Neural progenitor cell (in vitro differentiated cells): ENCODE results near the gene PKD1. TPM values are rescaled to one million over a fixed set of nuclear protein-coding genes. Genes with fewer than 3 reads are reported as not detected.

ENCODE experiments used
- DNase-seq: peaks from one replicate; pipeline ENCODE4 v3.0.0-alpha.2; 2016; ENCODE audit warnings: low spot score
- H2AFZ ChIP-seq: fragments of 200-600 bp; sonication (generic); replicated peaks from 2 replicates; pipeline ENCODE4 v1.6.1; 2016; ENCODE audit warnings: antibody characterized with exemption
- H3F3A ChIP-seq: fragments of 200-600 bp; sonication (generic); 2 replicates; pipeline ENCODE4 v1.6.1; 2016; ENCODE audit warnings: antibody characterized with exemption, low read depth
- H3K27ac ChIP-seq: fragments of 200-600 bp; sonication (generic); 2 replicates; pipeline ENCODE4 v1.5.1; 2016; ENCODE audit warnings: mild to moderate bottlenecking
- H3K27me3 ChIP-seq: fragments of 200-600 bp; sonication (generic); 2 replicates; pipeline ENCODE4 v1.6.1; 2016; ENCODE audit warnings: mild to moderate bottlenecking, moderate library complexity
- H3K36me3 ChIP-seq: fragments of 200-600 bp; sonication (generic); 2 replicates; pipeline ENCODE4 v1.5.1; 2016
- H3K4me1 ChIP-seq: fragments of 200-600 bp; sonication (generic); 2 replicates; pipeline ENCODE4 v1.6.1; 2016; ENCODE audit warnings: mixed run types
- H3K4me2 ChIP-seq: fragments of 200-600 bp; sonication (generic); 2 replicates; pipeline ENCODE4 v1.6.1; 2016
- H3K4me3 ChIP-seq: fragments of 200-600 bp; sonication (generic); 2 replicates; pipeline ENCODE4 v1.5.1; 2016
- H3K79me2 ChIP-seq: fragments of 200-600 bp; sonication (generic); 2 replicates; pipeline ENCODE4 v1.6.1; 2016; ENCODE audit warnings: low read depth
- H3K9ac ChIP-seq: fragments of 200-600 bp; sonication (generic); 2 replicates; pipeline ENCODE4 v1.6.1; 2016
- H3K9me3 ChIP-seq: fragments of 200-600 bp; sonication (generic); 2 replicates; pipeline ENCODE4 v1.5.1; 2016; ENCODE audit warnings: low read depth
- H4K20me1 ChIP-seq: fragments of 200-600 bp; sonication (generic); 2 replicates; pipeline ENCODE4 v1.6.1; 2016; ENCODE audit warnings: low read depth
- H3K27ac Mint-ChIP-seq: 3 replicates; pipeline ENCODE4 v1.8.0; 2021; ENCODE audit warnings: mixed read lengths
- H3K27me3 Mint-ChIP-seq: 2 replicates; pipeline ENCODE4 v1.8.0; 2022; ENCODE audit warnings: low read depth, mild to moderate bottlenecking, inconsistent platforms, moderate library complexity, mixed read lengths; ENCODE audit not compliant: insufficient read depth
- H3K36me3 Mint-ChIP-seq: 3 replicates; pipeline ENCODE4 v1.8.0; 2021; ENCODE audit warnings: mixed read lengths
- H3K4me1 Mint-ChIP-seq: 3 replicates; pipeline ENCODE4 v1.8.0; 2021; ENCODE audit warnings: mixed read lengths
- H3K4me3 Mint-ChIP-seq: 3 replicates; pipeline ENCODE4 v1.8.0; 2021; ENCODE audit warnings: mild to moderate bottlenecking, moderate library complexity, mixed read lengths
- H3K9me3 Mint-ChIP-seq: 3 replicates; pipeline ENCODE4 v1.8.0; 2020; ENCODE audit warnings: mixed read lengths
- EZH2 ChIP-seq: fragments of 200-600 bp; sonication (generic); IDR thresholded peaks from 2 replicates; pipeline ENCODE4 v1.6.1; 2017; ENCODE audit warnings: antibody characterized with exemption, mild to moderate bottlenecking, moderate library complexity
- EZH2phosphoT487 ChIP-seq: fragments of 200-600 bp; sonication (generic); IDR thresholded peaks from 2 replicates; pipeline ENCODE4 v1.6.1; 2017; ENCODE audit warnings: antibody characterized with exemption
- total RNA-seq: library from RNA; depleted of rRNA; stranded (reverse); fragments of >200 nt; gene quantifications from 2 replicates; pipeline ENCODE4 v1.2.3, GENCODE V29; 2015; ENCODE audit warnings: low replicate concordance
- TF ChIP-seq, protein P1 (sequence below): fragments of 200-600 bp; sonication (generic); IDR thresholded peaks from 2 replicates; pipeline ENCODE4 v1.5.1; 2017; ENCODE audit warnings: antibody characterized with exemption, mild to moderate bottlenecking

Gene PKD1
- total RNA-seq, 1 donor from 2014 or later: 16.9 TPM

DNA sequence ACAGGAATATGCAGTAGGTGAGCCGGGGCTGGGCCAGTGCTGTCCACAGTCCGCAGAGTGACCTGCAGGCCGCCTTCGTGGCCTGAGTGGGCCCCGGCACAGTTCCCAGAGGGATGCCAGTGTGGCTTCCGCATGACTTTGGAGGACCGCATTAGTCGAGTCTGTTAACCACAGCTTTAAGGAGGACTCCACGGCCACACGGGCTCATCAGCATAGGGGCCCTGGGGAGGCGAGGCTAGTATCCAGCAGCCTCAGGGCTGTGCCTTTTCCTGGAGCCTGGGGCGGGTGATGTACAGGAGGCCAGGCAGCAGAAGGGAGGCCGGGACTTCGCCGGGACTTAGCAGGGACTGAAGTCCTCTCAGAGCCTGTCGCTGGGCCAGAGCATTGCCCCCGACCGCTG is 74.7 kb downstream of the PKD1 start:
- DNase-seq: no peak
- Histone ChIP-seq H2AFZ (no peak overlapping the region), H3K9ac (no peak overlapping the region), H3F3A (peaks cover 11% of the 10 kb centered on the region), H3K36me3 (no peaks in the 10 kb centered on the region), H3K9me3 (no peaks in the 10 kb centered on the region), H3K4me1 (peaks cover 7% of the 10 kb centered on the region), H3K27me3 (no peaks in the 10 kb centered on the region), H3K79me2 (no peaks in the 10 kb centered on the region), H3K4me2 (no peak overlapping the region), H3K4me3 (no peak overlapping the region), H4K20me1 (no peaks in the 10 kb centered on the region), H3K27ac (no peak overlapping the region)
- Mint-ChIP-seq H3K27me3 (peaks cover 2% of the 10 kb centered on the region), H3K9me3 (no peaks in the 10 kb centered on the region), H3K4me3 (no peak overlapping the region), H3K36me3 (peaks cover 3% of the 10 kb centered on the region), H3K27ac (no peak overlapping the region), H3K4me1 (peaks cover 11% of the 10 kb centered on the region)
- TF ChIP-seq EZH2 (no peak), EZH2phosphoT487 (no peak)
- TF ChIP-seq, protein P1, sequence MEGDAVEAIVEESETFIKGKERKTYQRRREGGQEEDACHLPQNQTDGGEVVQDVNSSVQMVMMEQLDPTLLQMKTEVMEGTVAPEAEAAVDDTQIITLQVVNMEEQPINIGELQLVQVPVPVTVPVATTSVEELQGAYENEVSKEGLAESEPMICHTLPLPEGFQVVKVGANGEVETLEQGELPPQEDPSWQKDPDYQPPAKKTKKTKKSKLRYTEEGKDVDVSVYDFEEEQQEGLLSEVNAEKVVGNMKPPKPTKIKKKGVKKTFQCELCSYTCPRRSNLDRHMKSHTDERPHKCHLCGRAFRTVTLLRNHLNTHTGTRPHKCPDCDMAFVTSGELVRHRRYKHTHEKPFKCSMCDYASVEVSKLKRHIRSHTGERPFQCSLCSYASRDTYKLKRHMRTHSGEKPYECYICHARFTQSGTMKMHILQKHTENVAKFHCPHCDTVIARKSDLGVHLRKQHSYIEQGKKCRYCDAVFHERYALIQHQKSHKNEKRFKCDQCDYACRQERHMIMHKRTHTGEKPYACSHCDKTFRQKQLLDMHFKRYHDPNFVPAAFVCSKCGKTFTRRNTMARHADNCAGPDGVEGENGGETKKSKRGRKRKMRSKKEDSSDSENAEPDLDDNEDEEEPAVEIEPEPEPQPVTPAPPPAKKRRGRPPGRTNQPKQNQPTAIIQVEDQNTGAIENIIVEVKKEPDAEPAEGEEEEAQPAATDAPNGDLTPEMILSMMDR: no peak

DNA sequence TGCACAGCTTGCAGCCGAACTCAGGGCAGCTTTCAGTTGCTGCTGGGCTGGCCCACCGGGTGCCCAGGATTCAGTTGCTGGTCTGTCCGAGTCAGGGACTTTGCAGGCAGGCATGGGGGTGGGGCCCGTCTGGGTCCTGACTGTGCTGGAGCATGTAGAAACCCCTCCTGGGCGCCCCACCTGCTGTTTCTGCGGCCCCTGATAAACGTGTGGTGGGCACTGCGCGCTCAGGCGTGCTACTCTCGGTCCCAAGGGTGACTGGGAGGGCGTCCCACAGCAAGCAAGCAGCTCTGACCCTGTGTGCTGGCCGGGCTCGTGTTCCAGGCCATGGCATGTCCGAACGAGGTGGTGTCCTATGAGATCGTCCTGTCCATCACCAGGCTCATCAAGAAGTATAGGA is 75.4 kb downstream of the PKD1 start:
- no peak overlapping the region for H3K27ac ChIP-seq
- no peaks in the 10 kb centered on the region for H3K36me3 Mint-ChIP-seq
- H3K9me3 Mint-ChIP-seq: no peaks in the 10 kb centered on the region
- H3K36me3 ChIP-seq: no peaks in the 10 kb centered on the region
- no peak overlapping the region for H3K4me3 Mint-ChIP-seq
- peaks cover 2% of the 10 kb centered on the region for H3K27me3 Mint-ChIP-seq
- no peak overlapping the region for H2AFZ ChIP-seq
- no peaks in the 10 kb centered on the region for H4K20me1 ChIP-seq
- no peaks in the 10 kb centered on the region for H3K79me2 ChIP-seq
- H3K4me1 Mint-ChIP-seq: peaks cover 11% of the 10 kb centered on the region
- no peak overlapping the region for H3K27ac Mint-ChIP-seq
- no peaks in the 10 kb centered on the region for H3K27me3 ChIP-seq
- peaks cover 11% of the 10 kb centered on the region for H3F3A ChIP-seq
- peaks cover 7% of the 10 kb centered on the region for H3K4me1 ChIP-seq
- H3K9me3 ChIP-seq: no peaks in the 10 kb centered on the region
- H3K9ac ChIP-seq: no peak overlapping the region
- TF ChIP-seq EZH2phosphoT487 (no peak), EZH2 (no peak)
- TF ChIP-seq, protein P1: no peak
- no peak for DNase-seq
- no peak overlapping the region for H3K4me2 ChIP-seq
- no peak overlapping the region for H3K4me3 ChIP-seq

DNA sequence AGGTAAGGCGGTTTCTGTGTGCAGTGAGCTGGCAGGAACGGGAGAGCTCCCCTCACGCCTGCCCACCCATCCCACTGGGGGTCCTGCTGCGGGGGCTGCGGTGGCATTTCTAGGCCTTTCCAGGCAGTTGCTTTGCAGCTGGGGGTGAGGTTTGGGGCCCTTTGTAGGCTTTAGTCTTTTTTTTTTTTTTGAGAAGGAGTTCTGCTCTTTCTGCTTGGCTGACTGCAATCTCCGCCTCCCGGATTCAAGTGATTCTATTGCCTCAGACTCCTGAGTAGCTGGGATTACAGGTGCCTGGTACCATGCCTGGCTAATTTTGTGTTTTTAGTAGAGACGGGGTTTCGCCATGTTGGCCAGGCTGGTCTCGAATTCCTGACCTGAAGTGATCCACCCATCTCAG is 76.8 kb downstream of the PKD1 start:
- DNase-seq: peak; percentile 57
- H2AFZ ChIP-seq: no peak overlapping the region
- H3K4me3 ChIP-seq: no peak overlapping the region
- TF ChIP-seq EZH2phosphoT487 (no peak), EZH2 (no peak)
- TF ChIP-seq, protein P1: no peak
- H3K36me3 Mint-ChIP-seq: no peaks in the 10 kb centered on the region
- H3K27me3 Mint-ChIP-seq: peaks cover 2% of the 10 kb centered on the region
- H3K27me3 ChIP-seq: no peaks in the 10 kb centered on the region
- no peaks in the 10 kb centered on the region for H3K9me3 ChIP-seq
- no peaks in the 10 kb centered on the region for H3K9me3 Mint-ChIP-seq
- peaks cover 11% of the 10 kb centered on the region for H3F3A ChIP-seq
- peak overlapping the region; percentile 83 for H3K27ac Mint-ChIP-seq
- peak overlapping the region; percentile 49 for H3K4me2 ChIP-seq
- peak overlapping the region; percentile 81 for H3K27ac ChIP-seq
- no peaks in the 10 kb centered on the region for H3K79me2 ChIP-seq
- H3K36me3 ChIP-seq: no peaks in the 10 kb centered on the region
- H3K9ac ChIP-seq: no peak overlapping the region
- H3K4me1 Mint-ChIP-seq: peaks cover 11% of the 10 kb centered on the region
- H4K20me1 ChIP-seq: no peaks in the 10 kb centered on the region
- H3K4me1 ChIP-seq: peaks cover 7% of the 10 kb centered on the region
- H3K4me3 Mint-ChIP-seq: no peak overlapping the region
